IMR-90 (cell line): Measurements from ENCODE around the gene LDLRAD3. TPM values are rescaled to one million over a fixed set of nuclear protein-coding genes. Genes with fewer than 3 reads are reported as not detected.

ENCODE experiments used
- ATAC-seq: fragments of 200-7000 bp; cut with Tn5 transposase; 2 replicates; pipeline ENCODE4 v1.9.1; 2020; ENCODE audit warnings: low read depth, mild to moderate bottlenecking, moderate library complexity
- BruUV-seq: library from RNA; stranded (reverse); fragments of 400-500 nt; replicated peaks from 2 replicates; lab custom pipeline; 2021; lab: Mats Ljungman, UMichigan
- CTCF ChIA-PET: fragments of 300-600 bp; formaldehyde crosslinking; extraction: SDS; loops from one replicate; lab custom pipeline; 2021; ENCODE audit warnings: antibody characterized with exemption; lab: Yijun Ruan, JAX
- POLR2A ChIA-PET: fragments of 300-600 bp; sonication (Branson Sonifier 250); formaldehyde crosslinking; loops from one replicate; lab custom pipeline; 2022; ENCODE audit warnings: antibody characterized with exemption; ENCODE audit not compliant: unreplicated experiment; lab: Charles Lee
- DNase-seq: peaks from one replicate; pipeline ENCODE4 v3.0.0; 2013
- H2AFZ ChIP-seq: replicated peaks from 2 replicates; pipeline ENCODE3; 2013; ENCODE audit warnings: low read length, mild to moderate bottlenecking; ENCODE audit not compliant: poor library complexity
- H2AK5ac ChIP-seq: 2 replicates; pipeline ENCODE4 v1.6.1; 2013; ENCODE audit warnings: low read depth, low read length, inconsistent platforms
- H2AK9ac ChIP-seq: replicated peaks from 2 replicates; pipeline ENCODE3; 2013; ENCODE audit warnings: mild to moderate bottlenecking, low read depth, low read length, moderate library complexity; ENCODE audit not compliant: poor library complexity
- H2BK120ac ChIP-seq: 2 replicates; pipeline ENCODE4 v1.6.1; 2013; ENCODE audit warnings: low read depth, low read length, inconsistent platforms
- H2BK15ac ChIP-seq: 3 replicates; pipeline ENCODE4 v1.6.1; 2013; ENCODE audit warnings: low read depth, low read length, inconsistent platforms
- H2BK20ac ChIP-seq: 2 replicates; pipeline ENCODE4 v1.6.1; 2013; ENCODE audit warnings: low read depth, mild to moderate bottlenecking, inconsistent platforms, low read length, moderate library complexity
- H2BK5ac ChIP-seq: 2 replicates; pipeline ENCODE4 v1.6.1; 2013; ENCODE audit warnings: mild to moderate bottlenecking, low read depth, low read length, inconsistent platforms; ENCODE audit not compliant: poor library complexity, severe bottlenecking
- H3K14ac ChIP-seq: replicated peaks from 2 replicates; pipeline ENCODE4 v1.6.1; 2013; ENCODE audit warnings: low read depth, low read length, inconsistent platforms
- H3K18ac ChIP-seq: 2 replicates; pipeline ENCODE4 v1.6.1; 2013; ENCODE audit warnings: low read depth, low read length, control low read depth
- H3K23ac ChIP-seq: 2 replicates; pipeline ENCODE4 v1.6.1; 2013; ENCODE audit warnings: low read depth, low read length, inconsistent platforms
- H3K27ac ChIP-seq: 2 replicates; pipeline ENCODE4 v1.5.1; 2013; ENCODE audit warnings: mild to moderate bottlenecking, control low read depth, low read length; ENCODE audit not compliant: insufficient read depth
- H3K27me3 ChIP-seq: 2 replicates; pipeline ENCODE4 v1.6.1; 2013; ENCODE audit warnings: low read length; ENCODE audit not compliant: control insufficient read depth, insufficient read depth
- H3K36me3 ChIP-seq: 2 replicates; pipeline ENCODE4 v1.6.1; 2013; ENCODE audit warnings: low read length, mixed read lengths; ENCODE audit not compliant: control insufficient read depth, insufficient read depth
- H3K4ac ChIP-seq: 2 replicates; pipeline ENCODE4 v1.6.1; 2013; ENCODE audit warnings: low read depth, low read length, inconsistent platforms
- H3K4me1 ChIP-seq: 2 replicates; pipeline ENCODE4 v1.6.1; 2013; ENCODE audit warnings: low read length, mixed read lengths; ENCODE audit not compliant: control insufficient read depth, insufficient read depth
- H3K4me2 ChIP-seq: 2 replicates; pipeline ENCODE4 v1.6.1; 2013; ENCODE audit warnings: low read depth, mild to moderate bottlenecking, control low read depth, low read length, moderate library complexity
- H3K4me3 ChIP-seq: 2 replicates; pipeline ENCODE4 v1.5.1; 2013; ENCODE audit warnings: low read depth, mild to moderate bottlenecking, control low read depth, low read length, moderate library complexity; ENCODE audit not compliant: insufficient read depth
- H3K56ac ChIP-seq: 2 replicates; pipeline ENCODE4 v1.6.1; 2013; ENCODE audit warnings: low read length, inconsistent platforms; ENCODE audit not compliant: insufficient read depth; ENCODE audit errors: extremely low read depth
- H3K79me1 ChIP-seq, 2 experiments: 2 replicates each; pipeline ENCODE4 v1.6.1; 2013; ENCODE audit warnings: low read length in 2 of 2, inconsistent platforms in 1 of 2, low read depth in 1 of 2
- H3K9ac ChIP-seq: 2 replicates; pipeline ENCODE4 v1.6.1; 2013; ENCODE audit warnings: low read depth, low read length, control low read depth
- H3K9me1 ChIP-seq: 2 replicates; pipeline ENCODE4 v1.6.1; 2013; ENCODE audit warnings: low read length, inconsistent platforms; ENCODE audit not compliant: insufficient read depth
- H3K9me3 ChIP-seq: 2 replicates; pipeline ENCODE4 v1.6.1; 2013; ENCODE audit warnings: low read length; ENCODE audit not compliant: control insufficient read depth, insufficient read depth
- H4K20me1 ChIP-seq: 2 replicates; pipeline ENCODE4 v1.6.1; 2013; ENCODE audit warnings: low read length, inconsistent platforms; ENCODE audit not compliant: insufficient read depth
- H4K5ac ChIP-seq: 2 replicates; pipeline ENCODE4 v1.6.1; 2013; ENCODE audit warnings: mild to moderate bottlenecking, low read depth, low read length, control low read depth
- H4K8ac ChIP-seq, 2 experiments: 2 replicates each; pipeline ENCODE4 v1.6.1; 2013; ENCODE audit warnings: low read depth in 2 of 2, low read length in 2 of 2, control low read depth in 1 of 2, inconsistent platforms in 1 of 2
- H4K91ac ChIP-seq: 2 replicates; pipeline ENCODE4 v1.6.1; 2013; ENCODE audit warnings: low read depth, low read length, inconsistent platforms; ENCODE audit not compliant: insufficient read depth
- BHLHE40 ChIP-seq: fragments of 150-350 bp; IDR thresholded peaks from 2 replicates; pipeline ENCODE4 v1.6.1; 2016; ENCODE audit warnings: mild to moderate bottlenecking, low read depth, low read length
- MAZ ChIP-seq: IDR thresholded peaks from 2 replicates; pipeline ENCODE4 v1.6.1; 2012; ENCODE audit warnings: low read depth, mild to moderate bottlenecking, low read length, improper control_type of control experiment, moderate library complexity, borderline replicate concordance
- NFE2L2 ChIP-seq: fragments of 150-350 bp; IDR thresholded peaks from 2 replicates; pipeline ENCODE4 v1.6.1; 2016; ENCODE audit warnings: low read depth, mild to moderate bottlenecking, low read length
- RCOR1 ChIP-seq: IDR thresholded peaks from 2 replicates; pipeline ENCODE4 v1.6.1; 2012; ENCODE audit warnings: mild to moderate bottlenecking, low read length, improper control_type of control experiment; ENCODE audit not compliant: insufficient replicate concordance
- SMC3 ChIP-seq: fragments of 150-350 bp; IDR thresholded peaks from 2 replicates; pipeline ENCODE4 v1.6.1; 2016; ENCODE audit warnings: low read depth, mild to moderate bottlenecking, antibody characterized with exemption, low read length, moderate library complexity
- USF2 ChIP-seq: fragments of 150-350 bp; IDR thresholded peaks from 2 replicates; pipeline ENCODE4 v1.6.1; 2017; ENCODE audit warnings: mild to moderate bottlenecking, antibody characterized with exemption, low read length, low read depth
- WGBS, 2 experiments: methylation state at CpG; one replicate each; pipeline versions ENCODE4 v1.1.5 to v1.1.7; 2013; ENCODE audit warnings: missing lambda C conversion rate in 2 of 2; ENCODE audit not compliant: insufficient read length in 1 of 2; ENCODE audit errors: extremely low coverage in 2 of 2; 5-methylcytosine and 5-hydroxymethylcytosine counted together
- dilution Hi-C: fragments of 300-500 bp; cut with HindIII; formaldehyde crosslinking; loops from one replicate; pipeline ENCODE4 v1.14.3; 2018; ENCODE audit warnings: low sequenced_read_pairs; ENCODE audit not compliant: unreplicated experiment
- in situ Hi-C: fragments of 300-500 bp; cut with MboI; formaldehyde crosslinking; loops from 3 replicates; pipeline ENCODE4 v1.14.3; 2019; ENCODE audit warnings: low sequenced_read_pairs, inconsistent platforms, mixed read lengths
- intact Hi-C: fragments of 100-400 bp; cut with micrococcal nuclease; formaldehyde crosslinking; loops from 2 replicates; pipeline ENCODE4 v1.10.0; 2022
- polyA plus RNA-seq, 3 experiments: library from polyadenylated mRNA; depleted of rRNA; stranded (reverse); fragments of >200 nt; gene quantifications; 2 replicates each; pipeline ENCODE4 v1.2.3, GENCODE V29; 2012; ENCODE audit warnings: low replicate concordance in 1 of 3
- total RNA-seq: library from RNA; depleted of rRNA; stranded (reverse); fragments of >200 nt; gene quantifications from 2 replicates; pipeline ENCODE4 v1.2.3, GENCODE V29; 2012

LDLRAD3 gene
- total and polyA plus RNA-seq, 2 of the 4 experiments (the other 2 are of a cell fraction), result 2.7 to 6.4 TPM

- no peak overlapping the region for H4K91ac ChIP-seq
- no peak overlapping the region for H2BK20ac ChIP-seq
- no peak overlapping the region for H2BK5ac ChIP-seq
- H3K9me1 ChIP-seq, result no peaks in the 10 kb centered on the region; the same call in 1 of the 2 replicates
- H3K4me3 ChIP-seq, result no peak overlapping the region
- H4K20me1 ChIP-seq, result no peaks in the 10 kb centered on the region
- H3K79me1 ChIP-seq, result peaks cover 17 to 19% of the 10 kb centered on the region in 2 experiments; a peak in 3 of 4 replicates
- CTCF ChIA-PET, result no interaction called here
- H2BK120ac ChIP-seq, result no peak overlapping the region; the same call in 1 of the 2 replicates
- BruUV-seq, result no TSS peak
- no peak overlapping the region for H2AK9ac ChIP-seq
- TF ChIP-seq RCOR1 (no peak), SMC3 (no peak), NFE2L2 (no peak), BHLHE40 (no peak), USF2 (no peak), MAZ (no peak)
- no peak overlapping the region for H3K56ac ChIP-seq
- ATAC-seq (peak; percentile 10; the same call in 1 of the 2 replicates), DNase-seq (no peak)
- no peaks in the 10 kb centered on the region for H3K27me3 ChIP-seq
- peak overlapping the region in 1 of 2 experiments; percentile 9; a peak in 1 of 4 replicates for H4K8ac ChIP-seq
- POLR2A ChIA-PET, result no interaction called here
- no peak overlapping the region for H3K18ac ChIP-seq
- in situ Hi-C loops, result no loop called here
- WGBS, 2 experiments, result no CpG with 5 or more reads among the region's 8 CpGs
- H3K4ac ChIP-seq, result no peak overlapping the region
- dilution Hi-C loops, result no loop called here
- H2BK15ac ChIP-seq, result no peak overlapping the region; the same call in 2 of the 3 replicates
- no peak overlapping the region for H3K23ac ChIP-seq
- intact Hi-C loops, result no loop called here
- H4K5ac ChIP-seq, result no peak overlapping the region
- H3K27ac ChIP-seq, result no peak overlapping the region
- no peaks in the 10 kb centered on the region for H3K36me3 ChIP-seq
- no peak overlapping the region for H2AFZ ChIP-seq
- peaks cover 5% of the 10 kb centered on the region; the same call in 1 of the 2 replicates for H3K4me1 ChIP-seq
- no peak overlapping the region for H3K9ac ChIP-seq
- H3K9me3 ChIP-seq, result no peaks in the 10 kb centered on the region
- H3K4me2 ChIP-seq, result no peak overlapping the region
- H3K14ac ChIP-seq, result no peak overlapping the region
- no peak overlapping the region for H2AK5ac ChIP-seq
These were observed 71.9 kb downstream of the LDLRAD3 start for GRCh38 chr11:36015799-36016198.
